ENCODE measurements around the gene UTF1.

GRCh38 chr10:133272301-133272963 lies 42.4 kb downstream of the UTF1 start:
- TF ChIP-seq POLR2AphosphoS5 (IDR thresholded peaks at IDR 0.05) (no peak), CTCF (IDR thresholded peaks at IDR 0.05 in 8 of 11, conservative IDR thresholded peaks at IDR 0.05 in 3 of 11) (no peak)
